ENCODE results near the gene KDM2A.

KDM2A gene

GRCh38 chr11:67095214-67095507, 23.9 kb upstream of the KDM2A start:
- no peaks in the 10 kb centered on the region for H3K36me3 ChIP-seq (replicated peaks)
- TF ChIP-seq CTCF (IDR thresholded peaks at IDR 0.05; ENCODE audit: low read depth, low read length, missing control alignments): no peak
- H3K27ac ChIP-seq: no peak overlapping the region
- in situ Hi-C loops (cut with HindIII; ENCODE audit: low pct_ligation_motif_present, low sequenced_read_pairs): no loop called here
- H3K27me3 ChIP-seq (replicated peaks): no peaks in the 10 kb centered on the region
- H3K4me3 ChIP-seq (ENCODE audit: low read depth, low read length): no peak overlapping the region
- no peak for DNase-seq

GRCh38 chr11:67098799-67099429, 20.1 kb upstream of the KDM2A start:
- Histone ChIP-seq H3K36me3 (replicated peaks) (no peaks in the 10 kb centered on the region), H3K4me3 (ENCODE audit: low read depth, low read length) (no peak overlapping the region), H3K27me3 (replicated peaks) (no peaks in the 10 kb centered on the region), H3K27ac (no peak overlapping the region)
- DNase-seq: no peak
- in situ Hi-C loops (cut with HindIII; ENCODE audit: low pct_ligation_motif_present, low sequenced_read_pairs): no loop called here
- TF ChIP-seq CTCF (IDR thresholded peaks at IDR 0.05; ENCODE audit: low read depth, low read length, missing control alignments): no peak

- no peak for DNase-seq
- no peaks in the 10 kb centered on the region for H3K36me3 ChIP-seq (replicated peaks)
- H3K27me3 ChIP-seq (replicated peaks): no peaks in the 10 kb centered on the region
- no peak for TF ChIP-seq CTCF (IDR thresholded peaks at IDR 0.05; ENCODE audit: low read depth, low read length, missing control alignments)
- no peak overlapping the region for H3K4me3 ChIP-seq (ENCODE audit: low read depth, low read length)
- in situ Hi-C loops (cut with HindIII; ENCODE audit: low pct_ligation_motif_present, low sequenced_read_pairs): no loop called here
- H3K27ac ChIP-seq: no peak overlapping the region
Observed at GRCh38 chr11:67099831-67100324, 19.2 kb upstream of the KDM2A start.

GRCh38 chr11:67102664-67103063, 16.4 kb upstream of the KDM2A start:
- H3K4me3 ChIP-seq (ENCODE audit: low read depth, low read length): no peak overlapping the region
- DNase-seq: no peak
- no peaks in the 10 kb centered on the region for H3K36me3 ChIP-seq (replicated peaks)
- H3K27ac ChIP-seq: no peak overlapping the region
- no peaks in the 10 kb centered on the region for H3K27me3 ChIP-seq (replicated peaks)
- no peak for TF ChIP-seq CTCF (IDR thresholded peaks at IDR 0.05; ENCODE audit: low read depth, low read length, missing control alignments)
- in situ Hi-C loops (cut with HindIII; ENCODE audit: low pct_ligation_motif_present, low sequenced_read_pairs): no loop called here

GRCh38 chr11:67105964-67106363, 13.1 kb upstream of the KDM2A start:
- in situ Hi-C loops (cut with HindIII; ENCODE audit: low pct_ligation_motif_present, low sequenced_read_pairs): no loop called here
- no peak overlapping the region for H3K27ac ChIP-seq
- no peak for DNase-seq
- no peak for TF ChIP-seq CTCF (IDR thresholded peaks at IDR 0.05; ENCODE audit: low read depth, low read length, missing control alignments)
- no peak overlapping the region for H3K4me3 ChIP-seq (ENCODE audit: low read depth, low read length)
- H3K27me3 ChIP-seq (replicated peaks): no peaks in the 10 kb centered on the region
- no peaks in the 10 kb centered on the region for H3K36me3 ChIP-seq (replicated peaks)

- Histone ChIP-seq H3K27ac (no peak overlapping the region), H3K4me3 (ENCODE audit: low read depth, low read length) (no peak overlapping the region), H3K36me3 (replicated peaks) (no peaks in the 10 kb centered on the region), H3K27me3 (replicated peaks) (no peaks in the 10 kb centered on the region)
- TF ChIP-seq CTCF (IDR thresholded peaks at IDR 0.05; ENCODE audit: low read depth, low read length, missing control alignments): no peak
- in situ Hi-C loops (cut with HindIII; ENCODE audit: low pct_ligation_motif_present, low sequenced_read_pairs): no loop called here
- DNase-seq: no peak
Observed at GRCh38 chr11:67111261-67111660, 7.8 kb upstream of the KDM2A start.
